Measurements from ENCODE around the gene NFATC2. TPM values are rescaled to one million over a fixed set of nuclear protein-coding genes. Genes with fewer than 3 reads are reported as not detected.

NFATC2 gene
- total and polyA plus RNA-seq, 9 donors, result 2.2 to 9.4 (median 5.1) TPM

GRCh38 chr20:51577432-51578144, 35.1 kb upstream of the NFATC2 start:
- Histone ChIP-seq H3K4me3 (no peak overlapping the region), H3K4me1 (ENCODE audit: insufficient read depth) (no peaks in the 10 kb centered on the region), H3K9me3 (peaks cover 0 to 6% of the 10 kb centered on the region in 2 donors), H3K36me3 (no peaks in the 10 kb centered on the region), H3K27ac (no peak overlapping the region), H3K27me3 (no peaks in the 10 kb centered on the region)
- DNase-seq, result no peak
- no peak for TF ChIP-seq EP300 (IDR thresholded peaks at IDR 0.05)
- TF ChIP-seq POLR2A (IDR thresholded peaks at IDR 0.05), result no peak
- TF ChIP-seq CTCF (IDR thresholded peaks at IDR 0.05), result no peak
- WGBS, 3 donors, result 87 to 91% (median 87%) methylated on average over 11 of the region's 11 CpGs
- intact Hi-C loops (cut with DNase I), result no loop called here

- no peak overlapping the region for H3K27ac ChIP-seq
- WGBS, 3 donors, result 82 to 89% (median 86%) methylated on average over 3 of the region's 3 CpGs
- H3K9me3 ChIP-seq, result peaks cover 0 to 6% of the 10 kb centered on the region in 2 donors
- H3K36me3 ChIP-seq, result no peaks in the 10 kb centered on the region
- no peak overlapping the region for H3K4me3 ChIP-seq
- DNase-seq, result no peak
- intact Hi-C loops (cut with DNase I), result no loop called here
- TF ChIP-seq POLR2A (IDR thresholded peaks at IDR 0.05), result no peak
- no peak for TF ChIP-seq CTCF (IDR thresholded peaks at IDR 0.05)
- no peak for TF ChIP-seq EP300 (IDR thresholded peaks at IDR 0.05)
- H3K27me3 ChIP-seq, result no peaks in the 10 kb centered on the region
- H3K4me1 ChIP-seq (ENCODE audit: insufficient read depth), result no peaks in the 10 kb centered on the region
These were observed 33.0 kb upstream of the NFATC2 start for GRCh38 chr20:51575486-51575885.

GRCh38 chr20:51574248-51575033, 31.9 kb upstream of the NFATC2 start:
- Histone ChIP-seq H3K4me1 (ENCODE audit: insufficient read depth) (no peaks in the 10 kb centered on the region), H3K36me3 (no peaks in the 10 kb centered on the region), H3K27me3 (no peaks in the 10 kb centered on the region), H3K9me3 (peaks cover 0 to 6% of the 10 kb centered on the region in 2 donors), H3K4me3 (no peak overlapping the region), H3K27ac (no peak overlapping the region)
- no peak for DNase-seq
- 90 to 95% (median 91%) methylated on average over 6 of the region's 6 CpGs for WGBS, 3 donors
- TF ChIP-seq CTCF (IDR thresholded peaks at IDR 0.05) (no peak), EP300 (IDR thresholded peaks at IDR 0.05) (no peak), POLR2A (IDR thresholded peaks at IDR 0.05) (no peak)
- intact Hi-C loops (cut with DNase I), result no loop called here

DNA sequence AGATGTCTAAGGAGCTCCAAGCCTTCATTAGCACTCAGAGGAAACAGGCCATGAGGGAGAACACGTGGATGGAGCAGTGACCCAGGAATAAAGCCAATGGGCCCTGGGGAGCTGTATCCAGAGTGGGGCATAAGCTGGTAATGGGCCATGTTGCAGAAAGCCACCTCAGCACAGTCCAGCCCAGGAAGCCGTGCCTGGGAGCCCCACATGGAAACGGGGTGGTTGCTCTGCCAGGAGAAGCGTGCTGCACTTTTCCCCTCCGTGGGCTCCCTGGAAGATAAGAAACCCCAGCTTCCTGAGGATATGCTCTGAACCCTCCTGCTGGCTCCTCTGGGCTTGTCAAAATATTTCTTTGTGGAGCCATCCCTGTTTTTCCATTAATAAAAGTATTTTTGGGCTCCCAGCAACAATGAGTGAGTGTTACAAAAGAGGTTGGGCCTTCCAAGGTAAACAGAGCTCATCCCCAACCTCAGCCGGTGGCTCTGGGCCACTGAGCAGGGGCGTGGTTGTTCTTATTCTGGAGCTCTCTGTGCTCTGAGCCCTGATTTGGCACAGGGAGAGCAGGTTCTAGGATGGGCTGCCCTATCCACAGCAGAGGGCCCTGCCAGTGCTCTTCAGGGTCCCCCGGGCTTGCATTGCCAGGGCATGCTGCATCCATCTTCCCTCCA, 31.2 kb upstream of the NFATC2 start:
- TF ChIP-seq CTCF (IDR thresholded peaks at IDR 0.05) (no peak), POLR2A (IDR thresholded peaks at IDR 0.05) (no peak), EP300 (IDR thresholded peaks at IDR 0.05) (no peak)
- no peaks in the 10 kb centered on the region for H3K4me1 ChIP-seq (ENCODE audit: insufficient read depth)
- H3K27me3 ChIP-seq, result no peaks in the 10 kb centered on the region
- H3K9me3 ChIP-seq, result peaks cover 0 to 6% of the 10 kb centered on the region in 2 donors
- H3K4me3 ChIP-seq, result no peak overlapping the region
- DNase-seq, result no peak
- 32 to 46% (median 40%) methylated on average over 8 of the region's 8 CpGs for WGBS, 3 donors
- H3K36me3 ChIP-seq, result no peaks in the 10 kb centered on the region
- H3K27ac ChIP-seq, result no peak overlapping the region
- intact Hi-C loops (cut with DNase I), result no loop called here
